ENCODE measurements around the gene SATB1.

DNA sequence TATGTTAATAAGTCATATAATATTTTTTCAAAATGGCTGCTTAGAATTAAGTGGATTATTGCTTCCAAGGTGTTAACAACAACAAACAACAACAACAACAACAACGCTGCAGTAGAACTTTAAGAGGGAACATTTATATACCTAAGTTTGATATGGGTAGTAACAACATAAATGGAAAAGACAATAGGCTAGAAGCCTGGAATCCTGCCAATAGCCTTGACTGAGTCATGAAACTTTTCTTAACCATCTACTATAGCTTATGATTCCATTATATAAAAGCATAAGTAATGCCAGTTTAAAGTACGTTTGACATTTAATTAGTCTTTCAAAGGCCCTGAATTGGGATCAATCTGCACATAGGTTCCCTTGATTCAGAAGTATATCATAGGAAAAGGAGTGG, 31.2 kb downstream of the SATB1 start:
- TF ChIP-seq RAD21 (IDR thresholded peaks at IDR 0.05; ENCODE audit: low read length) (no peak), MXI1 (IDR thresholded peaks at IDR 0.05; ENCODE audit: borderline replicate concordance, low read depth, low read length) (no peak), POLR2A (IDR thresholded peaks at IDR 0.05; ENCODE audit: low read depth, low read length) (no peak), FOS (IDR thresholded peaks at IDR 0.05; ENCODE audit: low read depth, low read length) (no peak)
- TF ChIP-seq, protein P1, sequence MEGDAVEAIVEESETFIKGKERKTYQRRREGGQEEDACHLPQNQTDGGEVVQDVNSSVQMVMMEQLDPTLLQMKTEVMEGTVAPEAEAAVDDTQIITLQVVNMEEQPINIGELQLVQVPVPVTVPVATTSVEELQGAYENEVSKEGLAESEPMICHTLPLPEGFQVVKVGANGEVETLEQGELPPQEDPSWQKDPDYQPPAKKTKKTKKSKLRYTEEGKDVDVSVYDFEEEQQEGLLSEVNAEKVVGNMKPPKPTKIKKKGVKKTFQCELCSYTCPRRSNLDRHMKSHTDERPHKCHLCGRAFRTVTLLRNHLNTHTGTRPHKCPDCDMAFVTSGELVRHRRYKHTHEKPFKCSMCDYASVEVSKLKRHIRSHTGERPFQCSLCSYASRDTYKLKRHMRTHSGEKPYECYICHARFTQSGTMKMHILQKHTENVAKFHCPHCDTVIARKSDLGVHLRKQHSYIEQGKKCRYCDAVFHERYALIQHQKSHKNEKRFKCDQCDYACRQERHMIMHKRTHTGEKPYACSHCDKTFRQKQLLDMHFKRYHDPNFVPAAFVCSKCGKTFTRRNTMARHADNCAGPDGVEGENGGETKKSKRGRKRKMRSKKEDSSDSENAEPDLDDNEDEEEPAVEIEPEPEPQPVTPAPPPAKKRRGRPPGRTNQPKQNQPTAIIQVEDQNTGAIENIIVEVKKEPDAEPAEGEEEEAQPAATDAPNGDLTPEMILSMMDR (conservative IDR thresholded peaks at IDR 0.05; ENCODE audit: low read depth, low read length): no peak

Measured in IMR-90 (cell line).